Measurements from ENCODE around the gene DNMT3L. TPM values are rescaled to one million over a fixed set of nuclear protein-coding genes. Genes with fewer than 3 reads are reported as not detected.

Gene DNMT3L
- total RNA-seq, 1 donor, result not detected

- H3K4me3 ChIP-seq (ENCODE audit: insufficient read depth, low read length), result no peak overlapping the region
- no peaks in the 10 kb centered on the region for H3K36me3 ChIP-seq (ENCODE audit: insufficient read depth, low read length)
- TF ChIP-seq CTCF (IDR thresholded peaks at IDR 0.05; ENCODE audit: extremely low read depth, low read depth, low read length), result no peak
- H3K27me3 ChIP-seq (ENCODE audit: insufficient read depth, low read length), result no peaks in the 10 kb centered on the region
- no peak overlapping the region for H3K4me2 ChIP-seq (ENCODE audit: insufficient read depth, low read length)
- H3K79me2 ChIP-seq (ENCODE audit: insufficient read depth, low read length), result no peaks in the 10 kb centered on the region
- H4K20me1 ChIP-seq (ENCODE audit: insufficient read depth, low read length), result no peaks in the 10 kb centered on the region
- H3K4me1 ChIP-seq (ENCODE audit: insufficient read depth, low read length), result peaks cover 3% of the 10 kb centered on the region
- H2AFZ ChIP-seq (ENCODE audit: low read length), result no peak overlapping the region
- no peak overlapping the region for H3K27ac ChIP-seq (ENCODE audit: low read depth, low read length)
- H3K9me3 ChIP-seq (ENCODE audit: low read depth, low read length), result no peaks in the 10 kb centered on the region
- no peak for DNase-seq (ENCODE audit: insufficient read length, low spot score, missing footprints)
Measured at GRCh38 chr21:44289381-44290010, 27.8 kb upstream of the DNMT3L start.

GRCh38 chr21:44288251-44289110 is 26.8 kb upstream of the DNMT3L start:
- TF ChIP-seq CTCF (IDR thresholded peaks at IDR 0.05; ENCODE audit: extremely low read depth, low read depth, low read length), result no peak
- DNase-seq (ENCODE audit: insufficient read length, low spot score, missing footprints), result no peak
- no peak overlapping the region for H2AFZ ChIP-seq (ENCODE audit: low read length)

GRCh38 chr21:44286716-44287632 is 25.3 kb upstream of the DNMT3L start:
- Histone ChIP-seq H3K27ac (ENCODE audit: low read depth, low read length) (no peak overlapping the region), H3K9me3 (ENCODE audit: low read depth, low read length) (no peaks in the 10 kb centered on the region), H3K4me2 (ENCODE audit: insufficient read depth, low read length) (no peak overlapping the region), H3K79me2 (ENCODE audit: insufficient read depth, low read length) (no peaks in the 10 kb centered on the region), H4K20me1 (ENCODE audit: insufficient read depth, low read length) (no peaks in the 10 kb centered on the region), H3K4me1 (ENCODE audit: insufficient read depth, low read length) (peaks cover 3% of the 10 kb centered on the region), H2AFZ (ENCODE audit: low read length) (no peak overlapping the region), H3K4me3 (ENCODE audit: insufficient read depth, low read length) (no peak overlapping the region), H3K27me3 (ENCODE audit: insufficient read depth, low read length) (no peaks in the 10 kb centered on the region), H3K36me3 (ENCODE audit: insufficient read depth, low read length) (no peaks in the 10 kb centered on the region)
- no peak for TF ChIP-seq CTCF (IDR thresholded peaks at IDR 0.05; ENCODE audit: extremely low read depth, low read depth, low read length)
- peak; percentile 57 for DNase-seq (ENCODE audit: insufficient read length, low spot score, missing footprints)

More at GRCh38 chr21:44288251-44289110, 26.8 kb upstream of the DNMT3L start:
- Histone ChIP-seq H3K9me3 (ENCODE audit: low read depth, low read length) (no peaks in the 10 kb centered on the region), H3K79me2 (ENCODE audit: insufficient read depth, low read length) (no peaks in the 10 kb centered on the region), H3K4me2 (ENCODE audit: insufficient read depth, low read length) (no peak overlapping the region), H3K4me3 (ENCODE audit: insufficient read depth, low read length) (no peak overlapping the region), H3K4me1 (ENCODE audit: insufficient read depth, low read length) (peaks cover 3% of the 10 kb centered on the region), H3K27ac (ENCODE audit: low read depth, low read length) (no peak overlapping the region), H3K27me3 (ENCODE audit: insufficient read depth, low read length) (no peaks in the 10 kb centered on the region), H3K36me3 (ENCODE audit: insufficient read depth, low read length) (no peaks in the 10 kb centered on the region), H4K20me1 (ENCODE audit: insufficient read depth, low read length) (no peaks in the 10 kb centered on the region)
